Subcutaneous abdominal adipose tissue (tissue), 5 donors: Measurements from ENCODE around the gene NEXMIF.
"Not testable (repeated sequence)": the region's sequence is repeated elsewhere in the genome, so short reads cannot be mapped to it uniquely, and the experiment has no call there.

Source experiments
- H3K27ac ChIP-seq: one replicate; pipeline ENCODE4 v1.7.0; 2013; ENCODE audit warnings: low read depth, mild to moderate bottlenecking, inconsistent platforms, low read length, moderate library complexity
- H3K27me3 ChIP-seq, 5 donors: one replicate each; pipeline ENCODE4 v1.7.0; 2013; ENCODE audit warnings: low read length in 5 of 5, inconsistent platforms in 1 of 5; ENCODE audit not compliant: control insufficient read depth in 5 of 5, insufficient read depth in 4 of 5
- H3K36me3 ChIP-seq, 5 donors: one replicate each; pipeline ENCODE4 v1.7.0; 2013; ENCODE audit warnings: low read length in 5 of 5; ENCODE audit not compliant: control insufficient read depth in 5 of 5, insufficient read depth in 5 of 5
- H3K4me1 ChIP-seq, 5 donors: one replicate each; pipeline ENCODE4 v1.7.0; 2013; ENCODE audit warnings: low read length in 5 of 5, mild to moderate bottlenecking in 3 of 5, moderate library complexity in 1 of 5; ENCODE audit not compliant: control insufficient read depth in 5 of 5, insufficient read depth in 5 of 5
- H3K4me3 ChIP-seq, 5 donors: one replicate each; pipeline ENCODE4 v1.7.0; 2013; ENCODE audit warnings: low read length in 5 of 5, low read depth in 1 of 5
- H3K9ac ChIP-seq, 5 donors: one replicate each; pipeline ENCODE4 v1.7.0; 2013; ENCODE audit warnings: low read length in 5 of 5, mild to moderate bottlenecking in 4 of 5, moderate library complexity in 3 of 5
- H3K9me3 ChIP-seq, 5 donors: one replicate each; pipeline ENCODE4 v1.7.0; 2013; ENCODE audit warnings: low read length in 5 of 5; ENCODE audit not compliant: control insufficient read depth in 5 of 5
- donor health status: healthy.
- donor health status: healthy.
- donor health status: healthy.
- donor health status: healthy.
- donor health status: healthy.

NEXMIF gene

DNA sequence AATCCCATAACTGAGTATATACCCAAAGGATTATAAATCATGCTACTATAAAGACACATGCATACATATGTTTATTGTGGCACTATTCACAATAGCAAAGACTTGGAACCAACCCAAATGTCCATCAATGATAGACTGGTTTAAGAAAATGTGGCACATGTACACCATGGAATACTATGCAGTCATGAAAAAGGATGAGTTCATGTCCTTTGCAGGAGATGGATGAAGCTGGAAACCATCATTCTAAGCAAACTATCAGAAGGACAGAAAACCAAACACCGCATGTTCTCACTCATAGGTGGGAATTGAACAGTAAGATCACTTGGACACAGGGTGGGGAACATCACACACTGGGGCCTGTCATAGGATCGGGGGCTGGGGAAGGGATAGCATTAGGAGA is 223.9 kb downstream of the NEXMIF start:
- H3K4me3 ChIP-seq, H3K9me3 ChIP-seq, H3K27ac ChIP-seq, H3K9ac ChIP-seq, H3K36me3 ChIP-seq, H3K4me1 ChIP-seq: not testable (repeated sequence)
- peaks cover 3 to 10% (median 8%) of the 10 kb centered on the region in 5 donors for H3K27me3 ChIP-seq

DNA sequence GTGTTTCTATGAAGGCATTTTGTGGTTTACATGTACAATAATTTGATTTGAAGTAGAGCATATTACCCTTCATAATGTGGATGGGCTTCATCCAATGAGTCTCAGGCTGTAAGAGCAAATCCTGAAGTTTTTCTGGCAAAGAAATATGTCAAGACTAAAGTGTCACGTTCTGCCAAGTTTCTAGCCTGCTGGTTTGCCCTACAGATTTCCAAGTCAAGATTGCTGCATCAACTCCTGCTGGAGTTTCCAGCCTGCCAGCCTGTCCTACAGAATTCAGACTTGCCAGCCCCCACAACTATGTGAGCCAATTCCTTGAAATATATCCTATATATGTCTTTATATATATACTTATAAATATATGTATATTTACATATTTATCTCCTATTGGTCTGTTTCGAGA is 240.8 kb downstream of the NEXMIF start:
- H3K4me3 ChIP-seq = no peak overlapping the region
- peaks cover 0 to 3% (median 0%) of the 10 kb centered on the region in 5 donors for H3K27me3 ChIP-seq
- no peak overlapping the region for H3K9ac ChIP-seq

More for the DNA sequence above, 240.8 kb downstream of the NEXMIF start:
- Histone ChIP-seq H3K4me1 (no peaks in the 10 kb centered on the region), H3K9me3 (peaks cover 2 to 11% (median 5%) of the 10 kb centered on the region in 5 donors), H3K27ac (no peak overlapping the region), H3K36me3 (no peaks in the 10 kb centered on the region)
